MM.1S (cell line): Measurements from ENCODE around the gene UBR2.

ENCODE experiments used
- EZH2 ChIP-seq: fragments of 300-600 bp; sonication (generic); optimal IDR thresholded peaks from 2 replicates; pipeline ENCODE3; 2017; ENCODE audit warnings: low read depth, mild to moderate bottlenecking, antibody characterized with exemption, low read length, mixed read lengths
- EZH2phosphoT487 ChIP-seq: fragments of 300-600 bp; sonication (generic); IDR thresholded peaks from 2 replicates; pipeline ENCODE4 v1.6.1; 2018; ENCODE audit warnings: antibody characterized with exemption, low read length
- TF ChIP-seq, protein P1 (sequence below): fragments of 300-600 bp; sonication (generic); IDR thresholded peaks from 2 replicates; pipeline ENCODE4 v1.5.1; 2016; ENCODE audit warnings: antibody characterized with exemption, low read length, mixed read lengths

DNA sequence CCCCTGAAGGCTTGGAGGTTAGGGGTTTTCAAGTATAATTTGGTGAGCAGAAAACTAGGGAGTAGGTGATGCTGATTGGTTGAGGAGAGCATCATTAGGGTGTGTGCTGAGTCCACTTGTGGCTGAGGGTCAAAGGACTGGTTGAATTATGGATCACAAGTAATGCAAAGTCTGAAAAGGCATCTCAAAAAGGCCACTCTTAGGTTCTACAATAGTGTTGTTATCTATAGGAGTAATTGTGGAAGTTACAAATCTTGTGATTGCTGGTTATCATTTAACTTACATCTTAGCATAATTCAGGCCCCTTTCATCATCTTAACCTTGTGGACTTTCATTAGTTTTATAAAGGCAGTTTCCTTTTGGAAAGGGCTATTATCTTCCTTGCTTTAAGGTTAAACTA, 60.8 kb downstream of the UBR2 start:
- TF ChIP-seq, protein P1, sequence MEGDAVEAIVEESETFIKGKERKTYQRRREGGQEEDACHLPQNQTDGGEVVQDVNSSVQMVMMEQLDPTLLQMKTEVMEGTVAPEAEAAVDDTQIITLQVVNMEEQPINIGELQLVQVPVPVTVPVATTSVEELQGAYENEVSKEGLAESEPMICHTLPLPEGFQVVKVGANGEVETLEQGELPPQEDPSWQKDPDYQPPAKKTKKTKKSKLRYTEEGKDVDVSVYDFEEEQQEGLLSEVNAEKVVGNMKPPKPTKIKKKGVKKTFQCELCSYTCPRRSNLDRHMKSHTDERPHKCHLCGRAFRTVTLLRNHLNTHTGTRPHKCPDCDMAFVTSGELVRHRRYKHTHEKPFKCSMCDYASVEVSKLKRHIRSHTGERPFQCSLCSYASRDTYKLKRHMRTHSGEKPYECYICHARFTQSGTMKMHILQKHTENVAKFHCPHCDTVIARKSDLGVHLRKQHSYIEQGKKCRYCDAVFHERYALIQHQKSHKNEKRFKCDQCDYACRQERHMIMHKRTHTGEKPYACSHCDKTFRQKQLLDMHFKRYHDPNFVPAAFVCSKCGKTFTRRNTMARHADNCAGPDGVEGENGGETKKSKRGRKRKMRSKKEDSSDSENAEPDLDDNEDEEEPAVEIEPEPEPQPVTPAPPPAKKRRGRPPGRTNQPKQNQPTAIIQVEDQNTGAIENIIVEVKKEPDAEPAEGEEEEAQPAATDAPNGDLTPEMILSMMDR: no peak
- no peak for TF ChIP-seq EZH2
- TF ChIP-seq EZH2phosphoT487: no peak
